Progenitor cell of endocrine pancreas (in vitro differentiated cells): Measurements from ENCODE around the gene HMCN2. TPM values are rescaled to one million over a fixed set of nuclear protein-coding genes. Genes with fewer than 3 reads are reported as not detected.
A peak's percentile ranks its signal among the peaks of the same experiment; 100 is the strongest.

ENCODE experiments used
- DNase-seq: peaks from one replicate; pipeline ENCODE4 v3.0.0; 2021; ENCODE audit warnings: low spot score; ENCODE audit not compliant: unreplicated experiment
- H3K27ac Mint-ChIP-seq: 2 replicates; pipeline ENCODE4 v1.8.0; 2021; ENCODE audit warnings: mild to moderate bottlenecking, moderate library complexity, mixed read lengths
- H3K27me3 Mint-ChIP-seq: 2 replicates; pipeline ENCODE4 v1.8.0; 2021; ENCODE audit warnings: mixed read lengths
- H3K36me3 Mint-ChIP-seq: 2 replicates; pipeline ENCODE4 v1.8.0; 2022; ENCODE audit warnings: mixed read lengths; ENCODE audit not compliant: insufficient read depth
- H3K4me1 Mint-ChIP-seq: 2 replicates; pipeline ENCODE4 v1.8.0; 2021; ENCODE audit warnings: low read depth, mixed read lengths
- H3K4me3 Mint-ChIP-seq: 2 replicates; pipeline ENCODE4 v1.8.0; 2021; ENCODE audit warnings: low read depth, mild to moderate bottlenecking, moderate library complexity, mixed read lengths
- H3K9me3 Mint-ChIP-seq: 2 replicates; pipeline ENCODE4 v1.8.0; 2021; ENCODE audit warnings: low read depth, mixed read lengths
- total RNA-seq: library from RNA; stranded (reverse); gene quantifications from 2 replicates; pipeline ENCODE4 v1.2.1, GENCODE V29; 2021
- TF ChIP-seq, protein P1 (sequence below): fragments of 200-600 bp; sonication (generic); IDR thresholded peaks from one replicate; pipeline ENCODE4 v1.5.0; 2021; ENCODE audit warnings: antibody characterized with exemption, mild to moderate bottlenecking; ENCODE audit not compliant: unreplicated experiment

The HMCN2 gene
- total RNA-seq, 1 donor from 2014 or later, result 0.26 TPM

DNA sequence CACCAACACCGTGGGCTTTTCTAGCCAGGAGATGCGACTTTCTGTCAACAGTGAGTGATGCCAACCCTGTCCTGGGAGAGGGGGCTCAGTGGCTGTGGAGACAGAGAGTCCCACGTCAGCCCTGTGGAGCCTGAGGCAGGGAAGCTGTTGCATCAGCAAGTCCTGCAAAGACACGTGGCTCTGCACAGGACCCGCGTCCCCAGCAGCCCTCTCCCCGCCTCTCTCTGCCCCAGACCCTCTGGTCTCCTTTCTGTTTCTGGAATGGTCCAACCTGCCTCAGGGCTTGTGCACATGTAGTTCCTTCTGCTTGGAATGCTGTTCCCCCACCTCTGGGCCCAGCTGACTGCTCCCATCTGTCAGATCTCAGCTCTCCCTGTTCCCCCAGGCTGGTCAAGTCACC lies 60.4 kb downstream of the HMCN2 start:
- DNase-seq, result no peak
- Mint-ChIP-seq H3K4me1 (peaks cover 4% of the 10 kb centered on the region), H3K27ac (no peak overlapping the region), H3K27me3 (peaks cover 53% of the 10 kb centered on the region), H3K9me3 (no peaks in the 10 kb centered on the region), H3K4me3 (no peak overlapping the region), H3K36me3 (no peaks in the 10 kb centered on the region)
- TF ChIP-seq, protein P1, sequence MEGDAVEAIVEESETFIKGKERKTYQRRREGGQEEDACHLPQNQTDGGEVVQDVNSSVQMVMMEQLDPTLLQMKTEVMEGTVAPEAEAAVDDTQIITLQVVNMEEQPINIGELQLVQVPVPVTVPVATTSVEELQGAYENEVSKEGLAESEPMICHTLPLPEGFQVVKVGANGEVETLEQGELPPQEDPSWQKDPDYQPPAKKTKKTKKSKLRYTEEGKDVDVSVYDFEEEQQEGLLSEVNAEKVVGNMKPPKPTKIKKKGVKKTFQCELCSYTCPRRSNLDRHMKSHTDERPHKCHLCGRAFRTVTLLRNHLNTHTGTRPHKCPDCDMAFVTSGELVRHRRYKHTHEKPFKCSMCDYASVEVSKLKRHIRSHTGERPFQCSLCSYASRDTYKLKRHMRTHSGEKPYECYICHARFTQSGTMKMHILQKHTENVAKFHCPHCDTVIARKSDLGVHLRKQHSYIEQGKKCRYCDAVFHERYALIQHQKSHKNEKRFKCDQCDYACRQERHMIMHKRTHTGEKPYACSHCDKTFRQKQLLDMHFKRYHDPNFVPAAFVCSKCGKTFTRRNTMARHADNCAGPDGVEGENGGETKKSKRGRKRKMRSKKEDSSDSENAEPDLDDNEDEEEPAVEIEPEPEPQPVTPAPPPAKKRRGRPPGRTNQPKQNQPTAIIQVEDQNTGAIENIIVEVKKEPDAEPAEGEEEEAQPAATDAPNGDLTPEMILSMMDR, result no peak

DNA sequence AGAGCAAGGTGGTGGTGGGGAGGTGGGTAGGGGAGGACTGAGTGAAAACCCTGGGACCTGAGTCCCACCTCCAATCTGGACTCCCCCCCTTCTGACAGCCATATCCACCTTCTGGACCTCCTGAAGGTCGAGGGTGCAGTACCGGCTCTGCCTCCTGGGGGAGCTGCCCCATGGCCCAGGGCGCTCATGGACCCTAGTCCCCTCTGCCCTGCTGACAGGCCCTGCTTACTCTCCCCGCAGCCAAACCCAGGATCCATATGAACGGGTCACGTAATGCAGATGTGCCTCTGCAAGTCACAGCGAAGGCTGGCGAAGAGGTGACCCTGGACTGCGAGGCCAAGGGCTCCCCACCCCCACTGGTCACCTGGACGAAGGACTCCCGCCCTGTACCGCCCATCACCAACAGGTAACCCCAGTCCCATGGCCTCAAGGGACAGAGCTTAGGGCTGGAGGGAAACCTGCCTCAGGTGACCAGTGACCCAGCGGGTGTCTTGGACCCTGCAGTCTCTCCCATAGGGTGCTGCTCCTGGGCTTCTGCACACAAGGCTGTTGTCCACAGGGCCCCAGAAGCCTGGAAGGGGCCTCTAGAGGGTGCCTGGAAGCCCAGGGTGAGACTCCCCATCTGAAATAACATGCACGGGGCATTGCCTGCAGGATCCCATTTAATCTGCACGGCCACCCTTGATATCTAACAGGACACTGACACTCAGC lies 61.7 kb downstream of the HMCN2 start:
- TF ChIP-seq, protein P1, result peak; percentile 44
- no peaks in the 10 kb centered on the region for H3K9me3 Mint-ChIP-seq
- no peaks in the 10 kb centered on the region for H3K36me3 Mint-ChIP-seq
- H3K4me1 Mint-ChIP-seq, result no peaks in the 10 kb centered on the region
- H3K27me3 Mint-ChIP-seq, result peaks cover 46% of the 10 kb centered on the region
- H3K4me3 Mint-ChIP-seq, result no peak overlapping the region
- no peak overlapping the region for H3K27ac Mint-ChIP-seq
- no peak for DNase-seq

DNA sequence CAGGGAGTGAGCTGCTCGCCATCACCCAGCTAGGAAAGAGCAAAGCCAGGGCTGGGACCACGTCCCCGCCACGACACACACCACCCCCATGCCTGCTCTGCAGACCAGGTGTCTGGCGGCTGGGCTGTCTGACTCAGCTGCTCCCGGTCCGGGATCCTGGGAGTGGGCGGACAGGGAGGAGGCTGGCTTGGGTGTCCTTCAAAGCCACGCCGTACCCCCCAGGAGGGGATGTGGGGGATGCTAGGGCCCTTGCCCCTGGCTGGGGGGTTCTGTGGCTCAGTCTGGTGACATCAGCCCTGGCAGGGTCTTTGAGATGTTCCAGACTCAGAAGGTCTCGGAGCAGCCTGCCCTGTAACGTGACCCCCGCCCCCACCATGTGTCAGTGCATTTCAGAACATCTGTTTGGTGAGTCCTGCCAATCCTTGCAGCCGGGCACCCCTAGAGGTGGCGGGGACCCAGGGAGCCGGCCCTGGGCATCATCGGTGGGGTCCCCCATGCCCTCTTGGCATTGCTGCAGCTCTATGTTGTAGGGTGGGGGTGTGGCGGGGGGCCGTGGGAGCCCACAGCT lies 62.3 kb downstream of the HMCN2 start:
- Mint-ChIP-seq H3K27me3 (peaks cover 39% of the 10 kb centered on the region), H3K27ac (no peak overlapping the region), H3K36me3 (no peaks in the 10 kb centered on the region), H3K4me1 (no peaks in the 10 kb centered on the region), H3K4me3 (no peak overlapping the region), H3K9me3 (no peaks in the 10 kb centered on the region)
- DNase-seq, result no peak
- TF ChIP-seq, protein P1, result no peak

DNA sequence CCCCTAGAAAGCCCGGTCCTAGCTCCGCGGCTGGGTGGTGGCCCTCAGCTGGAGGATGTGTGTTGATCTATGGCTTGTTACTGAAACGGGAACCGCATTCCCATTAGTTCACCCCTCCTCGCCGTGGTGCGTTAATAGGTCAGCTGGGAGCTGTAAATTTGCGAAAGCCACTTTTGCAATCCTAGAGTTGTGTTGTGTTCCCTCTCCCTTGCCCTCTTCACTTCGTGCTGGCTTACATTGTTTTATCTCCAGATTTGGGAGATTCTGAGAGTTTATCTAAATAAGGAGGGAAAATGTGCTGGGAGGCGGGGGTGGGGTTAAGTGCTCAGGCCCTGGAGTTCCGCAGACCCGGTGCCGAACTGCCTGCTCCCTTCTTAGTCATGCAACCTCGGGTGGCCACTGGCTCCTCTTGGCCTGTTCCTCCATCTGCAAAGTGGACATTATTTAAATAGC lies 62.8 kb downstream of the HMCN2 start:
- Mint-ChIP-seq H3K4me1 (no peaks in the 10 kb centered on the region), H3K9me3 (no peaks in the 10 kb centered on the region), H3K27ac (no peak overlapping the region), H3K36me3 (no peaks in the 10 kb centered on the region), H3K4me3 (no peak overlapping the region), H3K27me3 (peaks cover 35% of the 10 kb centered on the region)
- TF ChIP-seq, protein P1, result no peak
- no peak for DNase-seq

DNA sequence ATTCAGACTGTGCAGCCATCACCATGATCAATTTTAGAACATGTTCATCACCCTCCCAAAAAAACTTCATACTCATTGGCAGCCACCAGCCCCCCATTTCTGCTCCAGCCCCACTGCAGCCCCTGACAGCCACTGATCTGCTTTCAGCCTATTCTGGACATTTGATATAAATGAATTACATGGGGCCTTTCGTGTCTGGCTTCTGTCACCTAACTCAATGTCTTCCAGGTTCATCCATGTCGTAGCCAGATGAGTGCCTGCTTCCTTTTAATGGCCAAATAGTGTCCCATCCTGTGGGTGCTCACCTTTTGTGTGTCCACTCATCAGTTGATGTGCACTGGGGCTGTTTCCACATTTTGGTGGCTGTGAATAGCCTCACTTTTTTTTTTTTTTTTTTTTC lies 63.5 kb downstream of the HMCN2 start:
- Mint-ChIP-seq H3K36me3 (no peaks in the 10 kb centered on the region), H3K27me3 (peaks cover 39% of the 10 kb centered on the region)
- TF ChIP-seq, protein P1, result no peak

More for the DNA sequence above, 63.5 kb downstream of the HMCN2 start:
- H3K27ac Mint-ChIP-seq, result no peak overlapping the region
- no peak for DNase-seq
- H3K4me3 Mint-ChIP-seq, result no peak overlapping the region
- H3K9me3 Mint-ChIP-seq, result no peaks in the 10 kb centered on the region
- H3K4me1 Mint-ChIP-seq, result no peaks in the 10 kb centered on the region
